Panc1 (cell line): ENCODE results near the gene AUP1. TPM values are rescaled to one million over a fixed set of nuclear protein-coding genes. Genes with fewer than 3 reads are reported as not detected.

Source experiments
- ATAC-seq: fragments of 200-7000 bp; cut with Tn5 transposase; 2 replicates; pipeline ENCODE4 v1.9.1; 2020; ENCODE audit warnings: mild to moderate bottlenecking, moderate library complexity
- BruUV-seq: library from RNA; stranded (reverse); fragments of 400-500 nt; replicated peaks from 2 replicates; lab custom pipeline; 2021; lab: Mats Ljungman, UMichigan
- CTCF ChIA-PET: fragments of 300-600 bp; sonication (Branson Sonifier 250); formaldehyde crosslinking; loops from one replicate; lab custom pipeline; 2022; ENCODE audit warnings: antibody characterized with exemption; lab: Charles Lee
- POLR2A ChIA-PET: fragments of 300-600 bp; sonication (Branson Sonifier 250); formaldehyde crosslinking; loops from one replicate; lab custom pipeline; 2022; ENCODE audit warnings: antibody characterized with exemption; lab: Charles Lee
- DNase-seq: peaks from one replicate; pipeline ENCODE4 v3.0.0-alpha.2; 2010; ENCODE audit warnings: low read depth, low spot score
- H3K27ac ChIP-seq: 2 replicates; pipeline ENCODE4 v1.5.1; 2011; ENCODE audit warnings: mild to moderate bottlenecking, low read length, inconsistent platforms
- H3K27me3 ChIP-seq: fragments of 200-500 bp; sonication (Bioruptor generic); 2 replicates; pipeline ENCODE4 v1.6.0; 2014; ENCODE audit warnings: low read length, inconsistent platforms; ENCODE audit not compliant: control insufficient read depth, insufficient read depth
- H3K36me3 ChIP-seq: fragments of 200-500 bp; sonication (Bioruptor generic); 2 replicates; pipeline ENCODE4 v1.5.1; 2014; ENCODE audit warnings: inconsistent platforms, mild to moderate bottlenecking, low read length, moderate library complexity; ENCODE audit not compliant: control insufficient read depth, insufficient read depth
- H3K4me1 ChIP-seq: 2 replicates; pipeline ENCODE4 v1.5.1; 2011; ENCODE audit warnings: inconsistent platforms, mild to moderate bottlenecking, low read length, moderate library complexity; ENCODE audit not compliant: control insufficient read depth, insufficient read depth
- H3K4me3 ChIP-seq, 2 experiments: 2 replicates each; pipeline ENCODE4 v1.5.1; 2011 to 2012; ENCODE audit warnings: low read depth in 2 of 2, low read length in 2 of 2, mild to moderate bottlenecking in 2 of 2, inconsistent platforms in 1 of 2, moderate library complexity in 1 of 2
- H3K9me3 ChIP-seq: fragments of 200-500 bp; sonication (Bioruptor generic); 2 replicates; pipeline ENCODE4 v1.5.1; 2014; ENCODE audit warnings: low read depth, mild to moderate bottlenecking, inconsistent platforms, low read length, moderate library complexity; ENCODE audit not compliant: control insufficient read depth, insufficient read depth
- CTCF ChIP-seq: fragments of 450-650 bp; IDR thresholded peaks from 2 replicates; pipeline ENCODE4 v1.5.1; 2017; ENCODE audit warnings: mild to moderate bottlenecking
- POLR2AphosphoS5 ChIP-seq: IDR thresholded peaks from 2 replicates; pipeline ENCODE4 v1.6.1; 2012; ENCODE audit warnings: mild to moderate bottlenecking, low read depth, low read length, moderate library complexity
- REST ChIP-seq, 2 experiments: IDR thresholded peaks; 2 replicates each; pipeline ENCODE4 v1.6.1; 2011 to 2012; ENCODE audit warnings: low read depth in 2 of 2, control low read depth in 1 of 2, low read length in 1 of 2, mild to moderate bottlenecking in 1 of 2, moderate library complexity in 1 of 2; ENCODE audit not compliant: insufficient read depth in 1 of 2
- SIN3A ChIP-seq: IDR thresholded peaks from 2 replicates; pipeline ENCODE4 v1.6.1; 2012; ENCODE audit warnings: low read depth, mild to moderate bottlenecking, low read length, moderate library complexity, borderline replicate concordance; ENCODE audit not compliant: insufficient read depth
- TCF7L2 ChIP-seq: IDR thresholded peaks from 2 replicates; pipeline ENCODE4 v1.6.1; 2011; ENCODE audit warnings: mild to moderate bottlenecking, low read depth, low read length, inconsistent platforms
- in situ Hi-C: cut with HindIII; loops from 2 replicates; pipeline ENCODE4 v1.10.0; 2016; ENCODE audit warnings: low sequenced_read_pairs, low pct_unique_long_range_greater_than_20kb
- intact Hi-C: fragments of 100-400 bp; cut with micrococcal nuclease; formaldehyde crosslinking; loops from one replicate; pipeline ENCODE4 v1.10.0; 2022; ENCODE audit not compliant: unreplicated experiment
- total RNA-seq: library from RNA; stranded (reverse); gene quantifications from one replicate; pipeline ENCODE4 v1.2.1, GENCODE V29; 2021; ENCODE audit not compliant: unreplicated experiment

The AUP1 gene
- total RNA-seq, 1 experiment from 2014 or later = 142 TPM

- no peaks in the 10 kb centered on the region; the same call in 1 of the 2 replicates for H3K27me3 ChIP-seq
- no peaks in the 10 kb centered on the region for H3K4me1 ChIP-seq
- in situ Hi-C loops = no loop called here
- ChIA-PET POLR2A (no interaction called here), CTCF (no interaction called here)
- no TSS peak for BruUV-seq
- H3K9me3 ChIP-seq = no peaks in the 10 kb centered on the region
- no peak overlapping the region for H3K4me3 ChIP-seq
- peaks cover 3% of the 10 kb centered on the region for H3K36me3 ChIP-seq
- DNase-seq = no peak
- intact Hi-C loops = no loop called here
- TF ChIP-seq REST (IDR thresholded peaks at IDR 0.05; ENCODE audit: insufficient read depth in 1 of 2, low read depth in 2 of 2, low read length in 1 of 2) (no peak), TCF7L2 (no peak), SIN3A (no peak), POLR2AphosphoS5 (no peak), CTCF (no peak)
- ATAC-seq = no peak
- no peak overlapping the region for H3K27ac ChIP-seq
Measured at GRCh38 chr2:74533464-74533863, 4.0 kb upstream of the AUP1 start.

GRCh38 chr2:74532222-74532621 lies 2.7 kb upstream of the AUP1 start:
- no TSS peak for BruUV-seq
- in situ Hi-C loops = no loop called here

More at GRCh38 chr2:74532222-74532621, 2.7 kb upstream of the AUP1 start:
- DNase-seq (no peak), ATAC-seq (no peak)
- CTCF ChIA-PET = interaction anchor here (0.5 to 1.6 kb wide), 3 partner anchors 49 to 291 kb away, joined by 6 to 7 read pairs (median 7); partner anchors contain the start of genes CCDC142 and TTC31
- Histone ChIP-seq H3K36me3 (peaks cover 3% of the 10 kb centered on the region), H3K9me3 (no peaks in the 10 kb centered on the region), H3K27ac (no peak overlapping the region), H3K4me3 (no peak overlapping the region), H3K27me3 (no peaks in the 10 kb centered on the region), H3K4me1 (peaks cover 6% of the 10 kb centered on the region)
- POLR2A ChIA-PET = no interaction called here
- intact Hi-C loops = no loop called here
- TF ChIP-seq TCF7L2 (no peak), SIN3A (no peak), POLR2AphosphoS5 (no peak), CTCF (no peak), REST (IDR thresholded peaks at IDR 0.05; ENCODE audit: insufficient read depth in 1 of 2, low read depth in 2 of 2, low read length in 1 of 2) (no peak)
